CD4-positive, alpha-beta T cell (primary cell): ENCODE measurements around the gene CETP. TPM values are rescaled to one million over a fixed set of nuclear protein-coding genes. Genes with fewer than 3 reads are reported as not detected.

Experiments used
- ATAC-seq: fragments of 200-7000 bp; cut with Tn5 transposase; one replicate; pipeline ENCODE4 v1.10.0; 2022; ENCODE audit warnings: mild to moderate bottlenecking; ENCODE audit not compliant: poor library complexity
- CTCF ChIA-PET: fragments of 350-600 bp; sonication (Branson Sonifier 250); formaldehyde crosslinking; loops from one replicate; lab custom pipeline; 2021; ENCODE audit warnings: antibody characterized with exemption, inconsistent platforms; lab: Charles Lee
- POLR2A ChIA-PET: fragments of 350-600 bp; sonication (Branson Sonifier 250); formaldehyde crosslinking; loops from one replicate; lab custom pipeline; 2021; ENCODE audit warnings: antibody characterized with exemption, inconsistent platforms; lab: Charles Lee
- DNase-seq, 14 experiments: peaks; one replicate each; pipeline ENCODE4 v3.0.0-alpha.2; 2013 to 2020; ENCODE audit warnings: mixed read lengths in 2 of 14
- H3K27ac ChIP-seq, 2 donors: one replicate each; pipeline versions ENCODE4 v1.5.1 to v1.7.0; 2013; ENCODE audit warnings: low read length in 2 of 2, low read depth in 1 of 2, mild to moderate bottlenecking in 1 of 2
- H3K27me3 ChIP-seq, 2 experiments: 1 replicate in 1 of 2; 2 replicates in 1 of 2; pipeline versions ENCODE4 v1.6.1 to v1.7.0; 2013; ENCODE audit warnings: low read length in 2 of 2, control low read depth in 1 of 2, mild to moderate bottlenecking in 1 of 2, moderate library complexity in 1 of 2; ENCODE audit not compliant: insufficient read depth in 2 of 2, control insufficient read depth in 1 of 2
- H3K36me3 ChIP-seq: one replicate; pipeline ENCODE4 v1.6.1; 2013; ENCODE audit warnings: low read length, control low read depth; ENCODE audit not compliant: insufficient read depth
- H3K4me1 ChIP-seq: one replicate; pipeline ENCODE4 v1.6.1; 2013; ENCODE audit warnings: low read length, control low read depth; ENCODE audit not compliant: insufficient read depth
- H3K4me3 ChIP-seq: one replicate; pipeline ENCODE4 v1.5.1; 2013; ENCODE audit warnings: mild to moderate bottlenecking, low read length, moderate library complexity
- H3K9me3 ChIP-seq, 2 experiments: 1 replicate in 1 of 2; 2 replicates in 1 of 2; pipeline versions ENCODE4 v1.6.1 to v1.7.0; 2013; ENCODE audit warnings: low read length in 2 of 2, mild to moderate bottlenecking in 2 of 2, control low read depth in 1 of 2, moderate library complexity in 1 of 2; ENCODE audit not compliant: control insufficient read depth in 1 of 2, insufficient read depth in 1 of 2
- H3K27ac Mint-ChIP-seq: one replicate; pipeline ENCODE4 v1.8.0; 2020; ENCODE audit warnings: mixed read lengths
- H3K27me3 Mint-ChIP-seq: one replicate; pipeline ENCODE4 v1.8.0; 2021; ENCODE audit warnings: mixed read lengths
- H3K36me3 Mint-ChIP-seq: one replicate; pipeline ENCODE4 v1.8.0; 2021; ENCODE audit warnings: low read depth, mixed read lengths
- H3K4me1 Mint-ChIP-seq: one replicate; pipeline ENCODE4 v1.8.0; 2021; ENCODE audit warnings: low read depth, mixed read lengths
- H3K4me3 Mint-ChIP-seq: one replicate; pipeline ENCODE4 v1.8.0; 2020; ENCODE audit warnings: mild to moderate bottlenecking, mixed read lengths
- H3K9me3 Mint-ChIP-seq: one replicate; pipeline ENCODE4 v1.8.0; 2020; ENCODE audit warnings: mixed read lengths
- CTCF ChIP-seq: fragments of 200-600 bp; IDR thresholded peaks from one replicate; pipeline ENCODE4 v1.8.0; 2022; ENCODE audit warnings: antibody characterized with exemption, mild to moderate bottlenecking
- intact Hi-C, 2 experiments: fragments of 100-400 bp; cut with DNase I in 1 of 2; cut with micrococcal nuclease in 1 of 2; formaldehyde crosslinking; loops; one replicate each; pipeline versions ENCODE4 v1.15.1 to v1.9.0; 2023 to 2025; cut with DNase I, micrococcal nuclease
- total RNA-seq, 174 experiments: library from RNA in 2 of 174; stranded (reverse) in 2 of 174; gene quantifications; one replicate each; pipeline ENCODE4 v1.2.3 and lab custom pipeline; 2021 to 2026

The CETP gene
- total RNA-seq, 2 experiments from 2014 or later = not detected

- no peaks in the 10 kb centered on the region for H3K27me3 Mint-ChIP-seq
- intact Hi-C loops = loop anchor here (2.0 kb wide), 3 partner anchors 24 to 56 kb away; partner anchors contain the start of gene HERPUD1 (in 1 of the 2)
- H3K27ac ChIP-seq = peak overlapping the region; percentile 85 to 93
- DNase-seq (peak in 1 of 14 experiments; percentile 33), ATAC-seq (no peak)
- H3K27ac Mint-ChIP-seq = peak overlapping the region; percentile 96
- peak overlapping the region; percentile 99 for H3K4me3 Mint-ChIP-seq
- no peaks in the 10 kb centered on the region for H3K9me3 Mint-ChIP-seq
- CTCF ChIA-PET = interaction anchor here (1.3 to 2.5 kb wide), 4 partner anchors 17 to 54 kb away, joined by 5 to 10 read pairs (median 7); no protein-coding TSS in a partner anchor
- H3K4me3 ChIP-seq = peak overlapping the region; percentile 90
- H3K36me3 ChIP-seq = peaks cover 16% of the 10 kb centered on the region
- POLR2A ChIA-PET = interaction anchor here (0.8 to 3.3 kb wide), 14 partner anchors 11 to 95 kb away, joined by 3 to 81 read pairs (median 12); partner anchors contain the start of gene HERPUD1
- peaks cover 54% of the 10 kb centered on the region for H3K36me3 Mint-ChIP-seq
- H3K9me3 ChIP-seq = no peaks in the 10 kb centered on the region
- no peaks in the 10 kb centered on the region for H3K27me3 ChIP-seq
- TF ChIP-seq CTCF = no peak
- H3K4me1 Mint-ChIP-seq = peaks cover 83% of the 10 kb centered on the region
- peaks cover 83% of the 10 kb centered on the region for H3K4me1 ChIP-seq
Measured at GRCh38 chr16:56988161-56988947, 26.6 kb downstream of the CETP start.

GRCh38 chr16:56988948-56989945 lies 27.5 kb downstream of the CETP start, which contains the start of gene NLRC5:
TSS of gene NLRC5 (plus strand) at chr16:56989557. CDS start at chr16:57020713, 31,156 bp downstream.
- H3K4me1 ChIP-seq = peaks cover 81% of the 10 kb centered on the region
- Mint-ChIP-seq H3K27ac (peak within 1 kb of the TSS; percentile 96), H3K9me3 (no peaks in the 10 kb centered on the region), H3K36me3 (peaks cover 63% of the 10 kb centered on the region), H3K4me3 (peak within 1 kb of the TSS; percentile 99), H3K4me1 (peaks cover 92% of the 10 kb centered on the region), H3K27me3 (no peaks in the 10 kb centered on the region)
- peak within 1 kb of the TSS; percentile 85 to 93 for H3K27ac ChIP-seq
- ATAC-seq (peak; percentile 90), DNase-seq (peak; percentile 82 to 95 (median 89))
- no peaks in the 10 kb centered on the region for H3K27me3 ChIP-seq
- POLR2A ChIA-PET = interaction anchor here (0.6 to 3.3 kb wide), 29 partner anchors 10 to 1140 kb away, joined by 3 to 81 read pairs (median 5); partner anchors contain the start of genes CFAP20, HERPUD1, NUP93 and PSME3IP1
- peak within 1 kb of the TSS; percentile 90 for H3K4me3 ChIP-seq
- intact Hi-C loops = loop anchor here (1.0 to 2.0 kb wide), 5 partner anchors 24 to 56 kb away; partner anchors contain the start of gene HERPUD1 (in 1 of the 2)
- no peaks in the 10 kb centered on the region for H3K9me3 ChIP-seq
- peaks cover 11% of the 10 kb centered on the region for H3K36me3 ChIP-seq
- CTCF ChIA-PET = interaction anchor here (0.7 to 2.5 kb wide), 9 partner anchors 8 to 63 kb away, joined by 3 to 10 read pairs (median 5); no protein-coding TSS in a partner anchor
- TF ChIP-seq CTCF = no peak
